ENCODE data around the gene GRIK4.

The GRIK4 gene

DNA sequence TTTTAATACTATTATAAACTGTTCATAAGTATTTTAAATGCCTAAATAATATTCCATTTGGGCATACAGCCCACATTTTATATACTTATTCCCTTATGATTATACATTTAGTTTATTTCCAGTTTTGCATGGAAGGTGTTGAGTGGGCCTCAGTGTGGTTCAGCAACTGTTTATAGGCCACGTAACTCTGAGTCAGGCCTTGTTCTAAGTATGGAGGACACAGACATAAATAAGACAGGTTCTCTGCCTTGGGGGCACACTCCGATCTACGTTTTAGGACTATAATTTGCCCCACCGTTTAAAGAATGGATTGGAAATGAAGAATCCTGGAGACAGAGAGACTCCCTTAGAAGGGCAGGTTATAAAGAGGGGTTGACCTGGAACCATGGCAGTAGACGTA is 300.2 kb downstream of the GRIK4 start:
- DNase-seq (ENCODE audit: low read depth), result no peak

DNA sequence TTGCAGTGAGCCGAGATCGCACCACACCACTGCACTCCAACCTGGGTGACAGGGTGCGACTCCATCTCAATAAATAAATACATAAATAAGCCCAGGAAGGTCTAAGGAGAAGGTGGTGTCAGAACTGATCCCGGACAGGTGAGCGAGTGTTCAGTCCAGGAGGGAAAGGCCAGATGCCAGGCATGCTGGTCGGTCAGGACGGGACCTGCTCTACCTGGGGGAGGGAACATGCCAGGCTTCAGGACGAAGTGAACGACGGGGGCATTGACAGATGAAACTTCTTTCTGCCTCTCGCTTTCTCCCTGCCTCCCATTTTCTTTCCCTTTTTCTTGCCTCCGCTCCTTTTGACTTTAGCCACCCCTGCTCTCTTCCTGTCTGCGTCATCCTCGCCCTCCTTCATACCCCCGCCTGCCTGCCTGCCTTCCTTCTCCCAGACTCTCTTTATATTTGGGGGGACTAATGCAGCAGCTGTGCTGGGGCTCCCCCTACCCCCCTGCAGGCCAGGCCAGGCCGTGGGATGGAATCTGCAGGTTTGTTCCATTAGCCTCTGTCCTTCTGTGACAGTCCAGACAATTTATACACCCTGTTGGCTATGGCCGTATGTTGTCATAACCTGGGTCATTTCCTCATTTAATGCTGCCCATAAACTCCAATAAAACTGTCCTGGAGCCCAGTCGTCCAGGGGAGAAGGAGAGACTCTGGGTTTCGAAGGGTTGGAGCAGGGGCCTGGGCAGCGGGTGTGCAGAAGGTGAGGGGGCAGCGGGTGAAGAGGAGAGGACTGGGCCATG is 303.2 kb downstream of the GRIK4 start:
- no peak for DNase-seq (ENCODE audit: low read depth)

DNA sequence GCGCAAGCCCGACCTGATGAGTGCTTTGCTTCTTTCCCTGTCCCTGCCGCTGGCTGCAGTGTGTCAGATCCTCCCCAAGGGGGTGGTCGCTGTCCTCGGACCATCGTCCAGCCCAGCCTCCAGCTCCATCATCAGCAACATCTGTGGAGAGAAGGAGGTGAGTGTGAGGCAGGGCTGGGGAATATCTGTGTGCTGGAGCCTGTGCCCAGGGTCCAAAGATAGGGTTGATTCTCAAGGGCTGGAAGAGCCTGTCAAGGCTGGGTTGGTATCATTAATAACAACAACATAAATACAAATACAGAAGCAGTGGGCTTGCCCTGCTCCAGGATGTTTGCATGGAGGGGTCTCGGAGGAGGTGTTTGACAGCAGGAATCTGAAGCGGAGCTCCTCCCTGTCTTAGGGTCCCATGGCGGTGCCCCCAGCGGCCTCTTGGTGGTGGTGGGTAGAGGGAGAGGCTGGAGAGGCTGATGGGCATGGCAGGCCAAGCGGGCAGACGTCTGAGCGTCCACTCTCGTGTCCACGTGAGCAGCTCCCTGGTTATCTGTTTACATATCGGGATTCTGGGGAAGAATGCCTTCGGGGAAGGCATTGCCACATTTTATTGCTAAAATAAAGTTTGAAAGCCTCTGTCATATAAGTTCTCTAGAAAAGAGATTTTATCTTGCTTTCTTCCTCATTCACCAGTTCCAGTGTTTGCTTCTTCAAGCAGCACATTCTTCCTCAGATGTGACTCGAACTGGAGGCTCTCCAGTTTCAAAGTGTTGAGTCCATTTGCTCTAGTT is 304.0 kb downstream of the GRIK4 start:
- no peak for DNase-seq (ENCODE audit: low read depth)

DNA sequence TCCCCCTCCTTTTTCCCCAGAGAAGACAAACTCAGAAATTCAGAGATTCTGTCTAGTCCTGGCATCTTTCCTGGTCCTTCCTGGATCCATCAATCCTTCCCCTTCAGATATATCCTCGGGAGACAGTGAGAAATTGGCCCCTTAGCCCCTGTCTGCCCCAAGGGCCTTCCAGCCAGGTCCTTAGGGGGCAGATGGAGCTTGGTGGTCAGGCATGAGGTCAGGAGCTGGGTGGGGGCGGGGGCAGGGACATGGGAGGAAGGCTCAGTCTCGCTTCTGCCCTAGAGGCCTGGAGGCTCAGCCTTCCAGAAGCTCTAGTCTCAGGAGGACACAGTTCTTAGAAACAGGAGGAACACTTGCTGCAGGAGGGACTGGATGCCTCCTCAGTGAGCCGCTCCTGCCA is 304.6 kb downstream of the GRIK4 start:
- no peak for DNase-seq (ENCODE audit: low read depth)

DNA sequence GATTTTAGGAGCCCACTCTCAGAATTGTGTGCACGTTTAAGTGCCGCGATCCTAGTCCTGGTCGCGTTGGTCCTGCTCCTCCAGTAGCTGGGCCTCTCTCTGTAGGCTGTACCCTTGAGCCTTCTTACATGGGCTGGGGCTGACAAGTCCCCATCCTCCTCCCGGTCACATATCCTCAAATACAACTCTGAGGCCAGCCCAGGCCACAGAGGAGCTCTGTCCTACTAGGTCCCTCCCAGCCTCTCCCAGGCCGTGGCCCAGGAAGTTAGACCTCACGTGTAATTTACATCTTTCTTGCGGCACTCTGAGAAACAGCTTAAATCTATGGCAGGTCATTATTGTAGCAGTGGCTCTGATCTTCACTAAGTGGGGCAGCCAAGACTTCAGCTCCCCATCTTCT is 305.2 kb downstream of the GRIK4 start:
- DNase-seq (ENCODE audit: low read depth), result no peak

DNA sequence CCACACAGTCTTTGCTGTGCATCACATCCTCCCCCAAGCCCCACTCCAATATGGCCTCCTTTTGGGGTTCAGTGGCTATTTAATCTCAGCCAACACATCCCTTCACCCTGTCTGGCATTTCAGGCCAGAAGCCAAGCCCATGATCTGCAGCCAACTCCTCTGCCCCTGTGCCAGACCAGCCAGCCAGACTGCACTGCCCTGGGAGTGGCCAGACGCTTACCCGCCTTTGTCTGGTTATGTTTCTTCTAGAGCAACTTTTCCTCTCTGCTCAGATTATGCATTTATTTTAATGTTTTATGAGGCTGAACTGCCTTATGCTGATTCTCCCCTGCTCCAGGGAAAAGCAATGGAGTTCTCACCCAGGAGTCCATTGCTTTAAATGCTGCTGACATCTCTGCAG is 305.6 kb downstream of the GRIK4 start:
- DNase-seq (ENCODE audit: low read depth), result no peak

DNA sequence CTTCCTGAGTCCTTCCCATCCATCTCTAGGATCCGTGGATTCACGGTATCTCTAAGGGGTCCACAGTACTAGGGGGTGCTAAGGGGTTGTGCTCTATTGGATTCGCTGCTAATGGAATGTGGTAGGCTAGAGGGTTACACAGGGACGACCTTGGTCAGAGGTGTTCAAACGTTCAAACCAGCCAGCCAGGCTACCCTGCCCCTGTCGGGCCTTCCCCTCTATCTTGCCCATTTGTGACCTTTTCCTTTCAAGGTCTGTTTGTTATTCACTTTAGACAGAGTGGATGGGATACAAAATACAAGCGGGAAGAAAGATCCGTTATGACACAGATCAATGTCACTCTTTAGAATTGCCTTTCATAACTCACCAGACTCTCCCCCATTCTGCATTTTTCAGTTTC is 306.5 kb downstream of the GRIK4 start:
- DNase-seq (ENCODE audit: low read depth), result no peak

DNA sequence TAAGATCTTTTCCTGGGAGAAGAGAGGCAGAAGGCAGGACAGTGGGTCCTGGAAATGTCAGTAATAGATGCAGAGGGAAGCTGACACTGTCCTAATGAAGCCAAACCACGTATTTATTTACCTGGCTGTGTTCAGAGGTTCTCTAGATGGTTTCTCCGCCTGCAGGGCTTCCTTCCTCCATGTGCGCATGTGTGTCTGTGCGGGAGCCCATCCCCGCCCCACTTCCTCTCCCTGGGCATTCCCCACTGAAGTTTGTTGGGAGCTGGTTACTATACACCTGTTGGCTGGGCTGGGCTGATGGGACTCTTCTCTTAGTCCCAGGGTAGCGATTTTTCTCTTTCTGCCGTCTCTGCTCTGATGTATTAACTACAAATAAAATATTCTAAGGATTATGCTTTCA is 307.5 kb downstream of the GRIK4 start:
- DNase-seq (ENCODE audit: low read depth), result no peak

DNA sequence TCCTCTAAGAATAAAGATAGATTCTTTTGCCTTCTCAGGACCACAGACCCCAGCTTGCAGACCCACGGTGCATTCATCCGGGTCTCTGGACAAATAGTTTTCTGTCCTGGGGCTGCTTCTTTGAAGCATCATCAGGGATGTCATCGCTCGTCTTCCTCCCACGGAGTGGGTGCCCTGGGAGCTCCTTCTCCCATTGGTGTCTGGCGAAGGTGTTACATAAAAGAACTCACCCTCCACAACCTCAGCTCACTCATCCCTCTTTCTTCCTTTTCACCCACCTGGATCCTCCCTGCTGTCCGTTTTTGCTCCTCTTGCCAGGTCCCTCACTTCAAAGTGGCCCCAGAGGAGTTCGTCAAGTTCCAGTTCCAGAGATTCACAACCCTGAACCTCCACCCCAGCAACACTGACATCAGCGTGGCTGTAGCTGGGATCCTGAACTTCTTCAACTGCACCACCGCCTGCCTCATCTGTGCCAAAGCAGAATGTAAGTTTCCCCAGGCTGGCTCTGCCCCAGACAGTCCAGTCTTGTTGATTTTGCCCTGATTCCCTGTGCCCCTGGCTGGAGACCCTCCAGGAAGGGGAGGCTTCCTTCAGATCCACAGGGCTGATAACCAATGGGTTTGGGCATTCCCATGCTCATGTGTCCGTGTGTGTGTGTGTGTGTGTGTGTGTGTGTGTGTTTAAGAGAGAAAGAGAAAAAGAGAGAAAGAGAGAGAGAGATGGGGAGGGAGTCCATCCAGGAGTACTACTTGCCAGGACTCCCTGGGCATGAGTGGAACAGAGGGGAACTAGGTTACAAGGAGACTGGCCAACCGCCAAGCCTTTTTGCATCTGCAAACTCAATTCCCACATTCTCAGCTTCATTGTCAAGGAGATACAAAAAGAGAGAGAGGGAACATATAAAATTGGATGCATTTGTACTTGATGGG is 308.2 kb downstream of the GRIK4 start:
- DNase-seq (ENCODE audit: low read depth), result no peak

DNA sequence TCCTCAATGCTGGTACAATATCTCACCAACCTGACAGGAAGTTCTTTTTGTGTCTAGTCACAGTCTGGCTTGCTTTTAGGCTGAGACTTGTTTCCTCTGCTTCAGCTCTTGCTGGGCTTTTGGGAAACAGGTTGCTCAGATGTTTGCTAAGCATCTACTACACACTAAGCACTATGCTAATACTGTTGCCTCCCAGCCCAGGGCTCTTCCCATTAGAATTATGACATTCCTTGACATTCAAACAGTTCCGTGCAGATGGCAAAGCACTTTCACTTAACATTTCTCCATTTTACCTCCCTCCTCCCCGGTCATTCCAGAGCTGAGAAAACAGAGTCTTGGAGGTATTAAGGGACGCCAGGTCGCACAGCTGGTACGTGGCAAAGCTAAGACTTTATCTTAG is 311.6 kb downstream of the GRIK4 start:
- DNase-seq (ENCODE audit: low read depth), result no peak

DNA sequence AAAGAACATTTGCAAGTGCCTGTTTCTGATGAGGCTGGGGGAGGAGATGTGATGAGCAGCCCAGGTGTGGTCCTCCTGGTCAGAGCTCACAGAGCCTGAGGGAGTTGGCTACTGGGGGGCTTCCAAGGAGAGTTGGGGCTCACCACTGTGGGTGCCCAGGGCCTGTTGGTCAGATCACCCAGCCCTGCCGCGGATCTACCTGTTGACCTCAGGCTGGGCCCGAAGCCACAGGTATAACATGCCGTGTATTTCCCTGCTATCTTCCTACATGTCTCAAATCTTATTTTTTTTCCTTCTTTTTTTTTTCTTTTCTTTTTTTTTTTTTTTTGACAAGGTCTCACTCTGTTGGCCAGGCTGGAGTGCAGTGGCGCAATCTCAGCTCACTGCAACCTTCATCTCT is 312.7 kb downstream of the GRIK4 start:
- no peak for DNase-seq (ENCODE audit: low read depth)

DNA sequence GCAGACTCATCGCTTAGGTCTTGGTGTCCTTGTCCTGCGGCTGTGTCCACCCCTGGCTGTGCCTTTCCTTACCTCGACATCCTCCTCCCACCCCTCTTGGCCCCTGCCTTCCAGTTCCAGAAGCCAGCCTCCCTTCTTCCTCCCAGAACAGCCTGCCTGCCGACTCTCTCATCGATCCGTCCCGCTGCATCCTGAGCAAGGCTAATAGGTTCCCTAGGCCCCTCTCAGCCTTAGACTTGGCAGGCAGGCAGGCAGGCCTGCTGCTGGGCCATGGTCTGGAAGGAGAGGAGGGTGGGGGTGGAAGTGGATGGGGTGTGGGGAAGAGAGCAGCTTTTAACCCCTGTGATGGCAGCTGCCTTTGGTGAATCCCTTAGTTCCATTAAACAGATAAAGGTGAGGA is 315.6 kb downstream of the GRIK4 start:
- no peak for DNase-seq (ENCODE audit: low read depth)

DNA sequence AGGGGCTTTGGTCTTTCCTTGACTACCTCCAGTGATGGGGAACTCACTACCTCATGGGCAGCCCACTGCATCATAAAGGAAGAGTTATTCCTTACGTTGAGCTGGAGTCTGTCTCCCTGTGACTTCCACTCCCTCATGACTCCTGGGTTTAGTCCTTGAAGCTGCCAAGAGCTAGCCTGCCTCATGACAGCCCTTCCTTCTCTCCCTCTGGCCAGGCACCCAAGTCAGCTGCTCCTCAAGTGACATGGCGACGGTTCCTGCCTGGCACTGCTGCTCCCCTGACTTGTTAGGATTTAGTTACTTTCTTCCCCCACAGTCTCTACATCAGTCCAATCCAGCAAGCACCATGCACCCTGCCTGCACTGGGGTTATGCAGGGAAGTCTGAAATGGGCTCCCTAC is 316.3 kb downstream of the GRIK4 start:
- DNase-seq (ENCODE audit: low read depth), result no peak

DNA sequence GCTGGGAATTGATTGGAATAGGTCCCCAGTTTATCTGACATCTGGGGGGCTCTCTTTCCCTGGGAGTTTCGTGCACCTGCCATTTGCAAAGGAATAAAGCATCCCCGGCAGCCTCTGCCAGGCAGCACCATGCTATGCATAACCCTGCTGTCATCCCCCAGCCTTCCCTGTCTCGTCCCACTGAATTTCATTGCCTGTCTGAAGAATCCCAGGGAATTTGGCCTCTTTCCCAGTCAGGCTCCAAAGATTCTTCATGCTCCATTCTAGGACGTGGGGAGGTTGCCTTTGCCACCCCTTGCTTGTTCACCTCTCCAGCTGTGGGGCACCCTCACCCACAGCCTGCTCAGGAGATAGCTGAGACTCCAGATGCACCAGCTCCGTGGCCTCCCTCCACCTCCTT is 317.3 kb downstream of the GRIK4 start:
- no peak for DNase-seq (ENCODE audit: low read depth)

DNA sequence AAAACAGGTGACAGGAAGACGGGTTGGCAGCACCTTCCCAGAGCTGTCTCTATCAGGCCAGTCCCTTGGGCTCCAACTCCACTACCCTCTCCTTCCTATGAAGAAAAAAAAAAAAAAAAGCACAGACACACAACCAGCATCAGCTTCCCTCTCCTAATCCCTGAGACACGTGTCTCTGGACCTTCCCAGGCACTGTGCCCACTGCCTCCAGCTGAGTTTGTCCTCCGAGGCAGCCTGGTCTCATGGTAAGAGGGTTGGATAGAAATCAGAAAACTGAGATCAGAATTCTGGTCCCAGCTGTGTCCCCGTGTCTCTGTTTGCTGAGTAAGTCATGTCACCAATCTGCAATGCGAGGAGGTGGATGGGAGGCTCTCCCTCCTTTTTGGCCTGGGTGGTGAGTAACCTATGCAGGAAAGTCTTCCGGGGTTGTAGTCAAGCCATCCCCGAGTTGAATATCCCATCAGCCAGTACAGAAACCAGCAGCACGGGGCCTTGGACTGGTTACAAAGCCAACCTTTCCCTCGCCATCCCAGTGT is 318.6 kb downstream of the GRIK4 start:
- DNase-seq (ENCODE audit: low read depth), result no peak

DNA sequence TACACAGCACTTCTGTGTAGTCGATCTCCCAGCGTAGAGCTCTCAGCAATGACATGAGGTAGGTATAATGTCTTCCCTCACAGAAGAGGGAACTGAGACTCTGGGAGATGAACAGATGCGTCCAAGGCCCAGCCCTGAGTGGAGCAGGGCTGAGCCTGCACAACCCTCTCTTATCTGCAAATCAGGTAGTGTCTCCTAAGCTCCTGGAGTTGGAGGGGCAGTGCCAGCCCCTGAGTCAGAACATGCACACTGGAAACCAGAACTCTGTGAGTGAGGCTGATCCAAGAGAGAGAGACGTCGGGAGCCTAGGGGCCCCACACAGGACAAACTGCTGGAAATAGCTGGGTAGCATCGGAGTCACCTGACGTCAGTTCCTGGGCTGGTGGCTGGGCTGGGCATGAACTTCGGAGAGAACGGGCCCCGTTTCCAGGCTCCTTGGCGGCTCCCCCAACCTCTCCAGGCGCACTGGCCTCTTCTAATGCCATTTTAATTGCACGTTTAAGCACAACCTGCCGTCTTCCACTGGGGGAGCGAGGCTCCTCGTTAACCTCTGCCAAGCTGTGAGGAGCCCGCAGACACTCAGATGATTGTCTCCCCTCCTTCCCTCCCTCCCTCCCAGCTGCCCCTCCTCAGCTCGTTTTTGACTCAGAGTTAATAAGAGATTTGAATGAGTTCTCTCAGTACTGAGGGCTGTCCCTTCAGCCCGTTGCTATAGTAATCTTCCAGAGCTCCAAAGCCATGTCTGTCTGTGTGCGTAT is 321.1 kb downstream of the GRIK4 start:
- DNase-seq (ENCODE audit: low read depth), result no peak

DNA sequence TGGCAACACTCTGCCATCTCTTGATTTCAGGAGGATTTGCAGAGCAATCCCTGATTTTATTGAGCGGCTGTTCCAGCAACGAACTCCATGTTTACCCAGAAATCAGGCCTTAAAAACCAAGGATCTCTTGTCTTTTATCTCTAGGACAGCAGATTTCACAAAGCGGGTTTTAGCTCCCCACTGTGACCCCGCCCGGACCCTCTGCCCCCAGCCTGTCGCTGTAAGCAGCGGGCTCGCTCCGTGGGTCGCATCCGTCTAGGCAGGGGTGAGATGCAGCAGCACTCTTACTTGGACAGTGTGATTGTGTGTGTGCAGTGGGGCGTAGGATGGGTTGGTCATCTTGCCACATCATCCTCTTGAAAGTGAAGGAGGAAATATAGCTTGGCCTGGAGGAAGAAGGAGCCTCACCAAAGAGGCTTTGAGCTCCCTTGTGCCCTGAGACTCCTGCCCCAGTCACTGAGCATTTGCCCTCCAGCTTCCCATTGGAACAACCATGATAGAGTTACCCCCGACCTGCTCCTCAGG is 323.2 kb downstream of the GRIK4 start:
- DNase-seq (ENCODE audit: low read depth), result no peak

DNA sequence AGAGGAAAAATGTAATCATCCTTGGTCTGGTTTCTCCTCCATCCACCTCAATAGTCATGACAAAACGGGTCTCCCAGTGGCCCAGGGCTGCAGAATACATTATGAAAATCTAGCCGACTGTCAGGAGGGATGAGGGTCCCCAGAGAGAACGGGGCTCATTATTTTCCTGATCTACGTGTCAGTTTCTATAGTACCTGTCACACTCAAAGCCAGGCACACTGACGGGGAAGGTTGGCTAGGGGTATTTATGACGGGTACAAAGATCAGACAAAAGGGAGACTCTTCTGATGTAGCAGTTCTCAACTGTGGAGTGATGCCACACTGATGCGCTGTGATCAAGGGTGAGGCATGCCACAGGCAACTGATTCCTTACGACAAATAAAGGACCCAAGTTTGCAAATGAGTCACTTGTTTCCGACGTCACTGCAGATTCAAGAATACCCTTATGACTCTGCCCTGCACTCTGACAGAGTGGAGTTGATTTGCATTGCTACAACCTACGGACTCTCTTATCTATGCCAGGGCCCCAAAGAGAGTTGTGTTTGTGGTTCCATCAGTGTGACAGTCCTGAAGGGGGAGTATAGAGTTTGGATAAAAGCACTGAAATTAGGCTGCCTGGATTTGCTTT is 324.2 kb downstream of the GRIK4 start:
- DNase-seq (ENCODE audit: low read depth), result no peak

DNA sequence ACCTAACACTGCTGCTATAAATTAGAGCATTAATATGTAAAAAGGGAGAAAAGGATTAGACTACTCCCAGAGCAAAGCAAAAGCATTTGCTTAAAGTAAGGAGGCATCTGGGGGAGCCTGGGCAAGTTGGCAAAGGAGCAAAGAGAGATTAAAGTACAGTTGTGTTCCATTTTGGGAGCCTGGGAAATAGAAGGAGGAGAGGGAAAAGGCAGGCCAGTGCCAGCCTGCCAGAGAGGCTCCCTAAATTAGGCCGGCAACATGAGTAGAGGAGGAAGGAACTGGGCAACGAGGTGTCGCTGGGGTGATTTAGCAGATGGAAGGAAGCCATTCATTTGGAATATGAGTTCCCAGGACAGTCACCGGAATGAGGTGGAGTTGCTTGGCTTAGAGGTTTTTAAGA is 326.1 kb downstream of the GRIK4 start:
- DNase-seq (ENCODE audit: low read depth), result no peak

DNA sequence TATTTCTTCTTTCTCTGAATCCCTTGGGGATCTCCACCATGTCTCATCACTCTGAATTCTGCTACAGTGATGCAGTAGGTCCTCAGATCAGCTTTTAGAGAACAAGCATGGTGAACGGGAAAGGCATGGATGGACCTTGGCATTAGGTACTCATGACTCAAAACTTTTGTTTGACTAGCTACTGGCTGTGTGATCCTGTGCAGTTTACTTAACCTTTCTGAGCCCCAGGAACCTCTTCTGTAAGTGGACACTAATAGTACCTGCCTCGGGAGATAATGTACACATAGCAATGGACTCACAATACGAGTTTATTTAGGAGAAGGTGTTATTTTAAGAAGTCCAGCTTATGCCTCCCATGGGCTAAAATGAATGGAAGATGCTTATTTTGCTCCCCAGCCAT is 327.7 kb downstream of the GRIK4 start:
- no peak for DNase-seq (ENCODE audit: low read depth)

DNA sequence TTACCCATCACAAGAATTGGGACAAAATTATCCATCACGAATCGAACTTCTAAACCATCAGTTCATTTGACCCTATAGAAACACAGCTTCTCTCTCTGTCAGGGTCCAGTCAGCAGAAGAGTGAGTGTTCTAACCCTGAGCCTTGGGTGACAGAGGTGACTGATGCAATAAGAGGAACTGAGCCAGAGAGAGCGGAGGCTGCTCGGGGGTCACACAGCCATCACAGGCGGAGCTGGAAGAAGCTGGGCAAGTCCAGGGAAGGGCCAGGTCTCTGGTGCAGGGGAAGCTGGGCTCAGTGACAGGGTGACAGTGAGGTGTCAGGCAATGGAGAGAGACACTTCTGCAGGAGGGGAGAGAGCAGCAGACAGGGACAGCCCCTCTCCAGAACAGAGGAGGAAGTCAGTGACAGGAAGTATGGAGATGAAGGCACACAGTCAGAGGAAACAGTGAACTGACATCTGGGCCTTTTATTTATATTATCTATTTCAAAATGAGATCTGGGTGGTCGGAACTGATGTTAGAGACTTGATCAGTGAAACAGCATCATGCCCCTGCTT is 328.4 kb downstream of the GRIK4 start:
- DNase-seq (ENCODE audit: low read depth), result no peak

Data from HS-5 (cell line).